ENCODE measurements around the gene DLGAP1. TPM values are rescaled to one million over a fixed set of nuclear protein-coding genes. Genes with fewer than 3 reads are reported as not detected.

The DLGAP1 gene
- total and polyA plus RNA-seq, 2 of the 4 experiments (the other 2 are of a cell fraction) = under 0.01 to 0.09 TPM

- Histone ChIP-seq H3K27me3 (ENCODE audit: control insufficient read depth, insufficient read depth, low read length) (no peaks in the 10 kb centered on the region), H3K18ac (ENCODE audit: low read depth, low read length) (no peak overlapping the region), H2BK5ac (ENCODE audit: low read depth, low read length, poor library complexity, severe bottlenecking) (no peak overlapping the region), H2AFZ (replicated peaks; ENCODE audit: low read length, poor library complexity) (no peak overlapping the region), H4K5ac (ENCODE audit: low read depth, low read length) (no peak overlapping the region), H3K9ac (ENCODE audit: low read depth, low read length) (no peak overlapping the region), H3K23ac (ENCODE audit: low read depth, low read length) (no peak overlapping the region), H2AK5ac (ENCODE audit: low read depth, low read length) (no peak overlapping the region), H3K36me3 (ENCODE audit: control insufficient read depth, insufficient read depth, low read length) (no peaks in the 10 kb centered on the region), H3K79me1 (ENCODE audit: low read depth in 1 of 2, low read length in 2 of 2) (no peaks in the 10 kb centered on the region), H3K27ac (ENCODE audit: insufficient read depth, low read length) (no peak overlapping the region), H4K91ac (ENCODE audit: insufficient read depth, low read depth, low read length) (no peak overlapping the region), H2BK120ac (ENCODE audit: low read depth, low read length) (no peak overlapping the region), H2BK20ac (ENCODE audit: low read depth, low read length) (no peak overlapping the region), H3K9me3 (ENCODE audit: control insufficient read depth, insufficient read depth, low read length) (no peaks in the 10 kb centered on the region), H3K4ac (ENCODE audit: low read depth, low read length) (no peak overlapping the region), H3K4me1 (ENCODE audit: control insufficient read depth, insufficient read depth, low read length) (no peaks in the 10 kb centered on the region), H4K20me1 (ENCODE audit: insufficient read depth, low read length) (no peaks in the 10 kb centered on the region), H3K9me1 (ENCODE audit: insufficient read depth, low read length) (no peaks in the 10 kb centered on the region), H3K4me2 (ENCODE audit: low read depth, low read length) (no peak overlapping the region), H3K14ac (replicated peaks; ENCODE audit: low read depth, low read length) (no peak overlapping the region), H3K4me3 (ENCODE audit: insufficient read depth, low read depth, low read length) (no peak overlapping the region), H2BK15ac (ENCODE audit: low read depth, low read length) (no peak overlapping the region), H2AK9ac (replicated peaks; ENCODE audit: low read depth, low read length, poor library complexity) (no peak overlapping the region), H3K56ac (ENCODE audit: extremely low read depth, insufficient read depth, low read length) (no peak overlapping the region), H4K8ac (ENCODE audit: low read depth in 2 of 2, low read length in 2 of 2) (no peak overlapping the region)
- intact Hi-C loops (cut with micrococcal nuclease) = no loop called here
- ChIA-PET CTCF (no interaction called here), POLR2A (ENCODE audit: unreplicated experiment) (no interaction called here)
- dilution Hi-C loops (cut with HindIII; ENCODE audit: low sequenced_read_pairs, unreplicated experiment) = no loop called here
- WGBS, 2 experiments (ENCODE audit: extremely low coverage in 2 of 2, insufficient read length in 1 of 2) = 0% methylated on average over 1 of the region's 2 CpGs; no CpG with 5 or more reads in 1 of the 2 experiments
- ATAC-seq (ENCODE audit: low read depth) (no peak), DNase-seq (no peak)
- TF ChIP-seq RAD21 (IDR thresholded peaks at IDR 0.05; ENCODE audit: low read length) (no peak), USF2 (IDR thresholded peaks at IDR 0.05; ENCODE audit: low read depth, low read length) (no peak), SMC3 (IDR thresholded peaks at IDR 0.05; ENCODE audit: low read depth, low read length) (no peak), RCOR1 (IDR thresholded peaks at IDR 0.05; ENCODE audit: insufficient replicate concordance, low read length) (no peak)
- no TSS peak for BruUV-seq (replicated peaks)
- in situ Hi-C loops (cut with MboI; ENCODE audit: low sequenced_read_pairs) = no loop called here
Observed at GRCh38 chr18:4077721-4078120, 377.4 kb downstream of the DLGAP1 start.
